ENCODE data around the gene TPI1.

The TPI1 gene

GRCh38 chr12:6916426-6917200 lies 49.3 kb downstream of the TPI1 start:
- no peak for DNase-seq (ENCODE audit: low read depth in 1 of 2, low spot score in 1 of 2)

GRCh38 chr12:6917491-6918231 lies 50.3 kb downstream of the TPI1 start:
- no peak for DNase-seq (ENCODE audit: low read depth in 1 of 2, low spot score in 1 of 2)

GRCh38 chr12:6919588-6919987 lies 52.3 kb downstream of the TPI1 start:
- no peak for DNase-seq (ENCODE audit: low read depth in 1 of 2, low spot score in 1 of 2)
